Measurements from ENCODE around the gene GRIN3A. TPM values are rescaled to one million over a fixed set of nuclear protein-coding genes. Genes with fewer than 3 reads are reported as not detected.

The GRIN3A gene
- total and polyA plus RNA-seq, 11 donors, result 0.06 to 1.4 (median 0.21) TPM

DNA sequence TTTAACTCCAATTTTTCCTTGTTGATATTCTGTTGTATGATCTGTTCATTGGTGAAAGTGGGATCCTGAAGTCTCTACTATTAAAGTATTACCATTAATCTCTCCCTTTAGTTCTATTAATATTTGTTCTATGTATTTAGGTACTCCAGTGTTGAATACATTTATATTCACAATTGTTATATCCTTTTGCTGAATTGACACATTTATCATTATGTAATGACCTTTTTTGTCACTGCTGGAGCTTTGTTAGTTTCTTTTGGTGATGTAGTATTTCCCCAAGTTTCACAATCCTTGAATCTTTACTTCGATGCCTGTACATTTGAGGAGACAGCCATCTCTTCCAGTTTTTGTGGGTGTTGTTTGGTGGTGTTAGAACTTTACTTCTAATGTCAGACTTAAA lies 90.0 kb downstream of the GRIN3A start:
- intact Hi-C loops (cut with DNase I), result no loop called here
- H3K9me3 ChIP-seq, result peaks cover 0 to 6% (median 0%) of the 10 kb centered on the region in 12 donors
- TF ChIP-seq, protein P1, sequence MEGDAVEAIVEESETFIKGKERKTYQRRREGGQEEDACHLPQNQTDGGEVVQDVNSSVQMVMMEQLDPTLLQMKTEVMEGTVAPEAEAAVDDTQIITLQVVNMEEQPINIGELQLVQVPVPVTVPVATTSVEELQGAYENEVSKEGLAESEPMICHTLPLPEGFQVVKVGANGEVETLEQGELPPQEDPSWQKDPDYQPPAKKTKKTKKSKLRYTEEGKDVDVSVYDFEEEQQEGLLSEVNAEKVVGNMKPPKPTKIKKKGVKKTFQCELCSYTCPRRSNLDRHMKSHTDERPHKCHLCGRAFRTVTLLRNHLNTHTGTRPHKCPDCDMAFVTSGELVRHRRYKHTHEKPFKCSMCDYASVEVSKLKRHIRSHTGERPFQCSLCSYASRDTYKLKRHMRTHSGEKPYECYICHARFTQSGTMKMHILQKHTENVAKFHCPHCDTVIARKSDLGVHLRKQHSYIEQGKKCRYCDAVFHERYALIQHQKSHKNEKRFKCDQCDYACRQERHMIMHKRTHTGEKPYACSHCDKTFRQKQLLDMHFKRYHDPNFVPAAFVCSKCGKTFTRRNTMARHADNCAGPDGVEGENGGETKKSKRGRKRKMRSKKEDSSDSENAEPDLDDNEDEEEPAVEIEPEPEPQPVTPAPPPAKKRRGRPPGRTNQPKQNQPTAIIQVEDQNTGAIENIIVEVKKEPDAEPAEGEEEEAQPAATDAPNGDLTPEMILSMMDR (IDR thresholded peaks at IDR 0.05), result no peak
- TF ChIP-seq POLR2A (IDR thresholded peaks at IDR 0.05), result no peak
- H3K36me3 ChIP-seq, result no peaks in the 10 kb centered on the region
- H3K27ac ChIP-seq, result no peak overlapping the region
- WGBS, 4 donors, result 77 to 82% (median 79%) methylated on average over 1 of the region's 1 CpG
- no peak for ATAC-seq
- H3K27me3 ChIP-seq, result no peaks in the 10 kb centered on the region
- H3K4me3 ChIP-seq, result no peak overlapping the region
- no peaks in the 10 kb centered on the region for H3K4me1 ChIP-seq
- DNase-seq, result no peak

DNA sequence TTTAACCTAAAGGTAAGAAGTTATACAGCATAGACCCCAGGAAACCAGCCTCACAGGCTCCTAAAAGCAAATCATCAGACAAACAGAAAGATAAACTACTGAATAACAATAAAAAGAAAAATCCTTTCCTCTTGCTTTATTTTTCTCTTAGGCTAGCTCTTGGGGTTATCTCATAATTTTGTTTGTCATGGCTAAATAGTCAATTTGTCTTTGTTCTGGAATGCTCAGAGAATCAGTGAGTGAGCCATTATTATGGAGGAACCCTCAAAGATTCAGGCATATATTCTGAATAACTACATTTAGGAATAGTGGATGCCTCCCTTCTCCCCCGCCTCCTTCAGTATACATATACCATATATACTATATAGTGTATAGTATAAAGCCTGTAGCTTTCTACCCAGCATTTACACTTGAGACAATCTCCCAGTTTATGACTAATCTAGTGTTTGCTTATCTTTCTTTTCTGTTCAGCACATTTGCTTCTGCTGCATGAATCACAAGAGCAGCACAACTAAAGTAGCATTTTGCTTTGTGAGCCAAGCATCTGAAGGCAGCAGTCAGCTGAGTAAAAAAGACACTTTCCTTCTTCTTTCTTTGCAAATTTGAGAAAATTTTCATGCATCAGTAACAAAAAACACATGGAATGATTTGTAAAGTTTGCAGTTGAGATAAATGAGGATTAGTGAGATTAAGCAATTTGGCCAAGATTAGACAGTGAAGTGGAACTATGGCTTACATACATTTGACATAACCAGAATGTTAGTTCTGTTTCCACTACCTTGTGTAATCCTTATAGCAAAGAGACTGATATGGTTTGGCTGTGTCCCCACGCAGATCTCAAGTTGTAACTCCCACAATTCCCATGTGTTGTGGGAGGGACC lies 98.4 kb downstream of the GRIN3A start:
- Histone ChIP-seq H3K27ac (no peak overlapping the region), H3K36me3 (no peaks in the 10 kb centered on the region), H3K4me3 (no peak overlapping the region), H3K27me3 (no peaks in the 10 kb centered on the region), H3K4me1 (no peaks in the 10 kb centered on the region), H3K9me3 (peaks cover 0 to 16% (median 6%) of the 10 kb centered on the region in 12 donors)
- intact Hi-C loops (cut with DNase I), result no loop called here
- TF ChIP-seq, protein P1 (IDR thresholded peaks at IDR 0.05), result no peak
- no peak for TF ChIP-seq POLR2A (IDR thresholded peaks at IDR 0.05)
- WGBS, 4 donors, result 61 to 75% (median 68%) methylated on average over 2 of the region's 2 CpGs
- no peak for DNase-seq
- ATAC-seq, result no peak

DNA sequence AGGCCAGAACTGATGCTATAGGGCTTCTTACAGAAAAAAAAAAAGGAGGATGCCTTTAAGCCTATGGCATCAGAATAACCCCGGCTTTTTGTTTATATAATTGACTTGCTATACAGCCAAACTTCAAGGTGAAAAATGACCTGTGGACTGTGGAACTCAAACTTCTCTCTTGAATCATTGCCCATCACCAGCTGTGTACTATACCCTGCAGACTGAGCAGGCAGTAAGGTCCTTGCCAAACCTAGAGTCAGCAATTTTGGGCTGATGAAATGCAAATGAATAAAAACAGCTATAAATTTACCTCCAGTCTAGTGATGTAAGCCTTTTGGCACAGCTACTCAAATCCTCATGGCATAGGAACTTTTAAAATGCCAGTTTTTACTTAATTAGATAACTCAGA lies 99.1 kb downstream of the GRIN3A start:
- intact Hi-C loops (cut with DNase I), result no loop called here
- H3K27me3 ChIP-seq, result no peaks in the 10 kb centered on the region
- H3K4me3 ChIP-seq, result no peak overlapping the region
- no peaks in the 10 kb centered on the region for H3K36me3 ChIP-seq
- DNase-seq, result no peak
- peaks cover 0 to 16% (median 6%) of the 10 kb centered on the region in 12 donors for H3K9me3 ChIP-seq
- H3K4me1 ChIP-seq, result no peaks in the 10 kb centered on the region
- ATAC-seq, result no peak
- 83 to 88% (median 84%) methylated on average over 1 of the region's 1 CpG for WGBS, 4 donors
- no peak for TF ChIP-seq POLR2A (IDR thresholded peaks at IDR 0.05)
- TF ChIP-seq, protein P1 (IDR thresholded peaks at IDR 0.05), result no peak
- no peak overlapping the region for H3K27ac ChIP-seq

DNA sequence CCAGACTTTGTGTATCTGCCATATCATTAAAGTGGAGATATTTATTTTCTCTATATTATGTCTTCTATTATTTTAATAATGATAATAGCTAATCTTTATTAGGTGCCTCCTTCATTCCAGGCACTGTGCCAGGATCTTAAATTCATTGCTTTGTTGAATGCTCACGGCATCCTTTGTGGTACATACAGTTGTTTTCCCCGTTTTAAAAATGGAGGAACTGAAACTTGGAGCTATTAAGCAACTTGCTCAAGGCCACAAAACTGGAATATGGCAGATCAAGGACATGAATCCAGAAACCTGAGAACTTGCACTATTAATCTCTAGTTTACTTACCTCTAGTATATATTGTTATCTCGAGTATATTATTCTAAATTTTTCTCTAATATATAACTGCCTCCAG lies 102.2 kb downstream of the GRIN3A start:
- H3K27ac ChIP-seq, result no peak overlapping the region
- no peak for DNase-seq
- intact Hi-C loops (cut with DNase I), result no loop called here
- TF ChIP-seq, protein P1 (IDR thresholded peaks at IDR 0.05), result no peak
- no peak for TF ChIP-seq POLR2A (IDR thresholded peaks at IDR 0.05)
- H3K36me3 ChIP-seq, result no peaks in the 10 kb centered on the region
- no peaks in the 10 kb centered on the region for H3K4me1 ChIP-seq
- H3K4me3 ChIP-seq, result no peak overlapping the region
- ATAC-seq, result no peak
- H3K27me3 ChIP-seq, result no peaks in the 10 kb centered on the region
- H3K9me3 ChIP-seq, result no peaks in the 10 kb centered on the region
- WGBS, 4 donors, result 67 to 79% (median 77%) methylated on average over 3 of the region's 3 CpGs

All from heart left ventricle (tissue), 16 donors.